Measurements from ENCODE around the gene PAPPA.

PAPPA gene

DNA sequence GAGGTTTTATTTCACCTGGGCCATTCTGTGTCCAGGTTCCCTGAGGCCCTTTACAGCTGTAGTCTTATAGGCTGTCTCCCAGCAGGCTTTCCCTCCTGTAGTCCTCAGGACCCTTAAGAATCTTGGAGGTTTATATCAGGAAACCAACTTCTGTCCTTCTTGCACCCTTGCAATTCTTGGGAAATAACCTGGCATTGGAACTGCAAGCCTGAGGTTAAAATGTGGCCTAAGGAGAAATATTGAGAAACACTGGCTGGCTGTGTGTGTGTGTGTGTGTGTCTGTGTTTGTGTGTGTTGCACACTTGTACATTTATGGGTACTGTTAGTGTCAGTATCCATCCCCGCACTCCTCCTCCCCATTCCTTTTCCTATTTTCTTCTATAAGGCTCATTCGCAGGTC, 168.9 kb downstream of the PAPPA start:
- no peak for DNase-seq

DNA sequence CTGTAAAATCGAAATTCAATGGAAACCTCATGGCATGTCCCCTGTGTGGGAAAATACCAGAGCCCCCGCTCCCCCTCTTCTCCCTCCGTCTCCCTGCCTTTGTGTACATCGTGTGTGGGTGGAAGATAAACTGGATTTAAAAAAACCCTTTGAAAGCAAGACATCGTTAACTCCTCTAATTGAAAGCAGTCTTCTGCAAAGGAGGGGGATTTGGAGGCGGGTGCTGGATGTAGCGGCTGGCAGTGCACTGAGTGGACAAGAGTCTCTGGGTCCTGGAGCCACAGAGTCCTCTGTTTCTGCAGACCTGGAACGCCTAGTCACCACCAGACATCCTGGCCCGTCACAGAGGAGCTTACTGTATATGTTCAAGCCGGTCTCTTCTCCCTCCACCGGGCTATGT, 169.4 kb downstream of the PAPPA start:
- DNase-seq, result no peak

DNA sequence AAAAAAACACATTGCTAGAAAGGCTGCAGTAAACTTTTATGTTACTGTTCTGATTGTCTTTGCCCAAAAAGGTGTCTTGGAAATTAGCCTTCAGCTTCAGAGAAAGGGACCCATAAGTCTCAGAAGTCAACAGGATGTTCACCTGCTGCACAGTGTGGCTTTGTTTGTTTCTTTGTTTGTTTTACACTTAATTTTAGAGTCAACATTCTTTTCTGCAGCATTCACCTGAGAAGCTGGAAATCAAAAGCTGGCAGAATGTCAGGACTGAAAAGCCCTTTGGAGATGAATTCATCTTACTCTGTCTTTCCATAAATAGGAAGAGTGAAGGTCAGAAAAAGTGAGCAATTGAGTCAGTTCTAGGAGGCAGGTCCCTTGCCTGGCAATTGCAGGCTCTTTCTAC, 170.0 kb downstream of the PAPPA start:
- no peak for DNase-seq

DNA sequence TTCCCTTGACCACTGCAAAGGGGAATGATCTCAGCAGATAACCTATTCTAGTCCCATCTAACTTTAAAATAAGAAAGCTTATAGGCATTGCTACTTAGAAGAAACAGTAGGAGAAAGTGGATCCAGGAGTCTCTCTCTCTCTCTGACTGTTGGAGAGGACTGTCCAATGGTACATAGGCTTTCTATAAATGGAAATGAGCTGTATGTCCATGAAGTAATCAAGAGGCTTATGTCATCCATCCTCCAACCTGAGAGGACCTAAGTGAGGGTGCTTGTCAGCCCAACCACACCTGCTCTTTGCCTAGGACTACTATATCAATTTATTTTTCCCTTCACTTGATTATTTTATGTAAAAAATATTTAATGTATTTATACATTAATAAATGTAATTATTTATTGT, 172.3 kb downstream of the PAPPA start:
- no peak for DNase-seq

DNA sequence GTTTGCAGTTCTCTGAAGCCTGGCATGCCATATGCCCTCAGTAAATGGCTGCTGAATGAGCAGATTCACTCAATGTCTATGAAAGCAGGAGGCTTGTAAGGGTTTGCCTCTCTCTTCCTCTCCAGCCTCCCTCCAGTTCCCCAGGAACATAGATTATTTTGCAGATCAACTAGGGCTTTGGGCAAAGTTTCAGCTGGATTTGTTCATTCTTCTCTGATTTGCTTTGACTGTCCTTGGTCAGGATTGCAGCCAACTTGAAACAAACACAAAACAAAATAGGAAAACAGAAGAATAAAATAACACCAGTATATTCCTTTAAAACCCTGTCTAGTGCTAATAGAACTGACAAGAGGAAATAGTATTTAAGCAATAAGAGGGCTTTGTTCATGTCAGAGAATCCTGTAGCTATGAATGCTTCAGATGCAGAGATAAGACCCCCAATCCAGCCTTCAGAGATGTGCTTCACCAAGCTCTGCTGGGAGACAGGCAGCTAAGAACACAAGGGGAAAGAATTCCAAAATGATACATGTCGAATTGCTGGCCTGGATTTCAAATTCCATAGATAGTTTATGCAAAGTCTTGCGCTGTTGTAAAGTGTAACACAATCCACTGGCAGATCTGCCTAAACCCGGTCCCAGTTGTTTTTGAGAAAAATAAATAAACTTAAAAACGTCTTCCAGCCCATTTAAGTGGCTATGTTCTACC, 174.3 kb downstream of the PAPPA start:
- DNase-seq, result no peak

DNA sequence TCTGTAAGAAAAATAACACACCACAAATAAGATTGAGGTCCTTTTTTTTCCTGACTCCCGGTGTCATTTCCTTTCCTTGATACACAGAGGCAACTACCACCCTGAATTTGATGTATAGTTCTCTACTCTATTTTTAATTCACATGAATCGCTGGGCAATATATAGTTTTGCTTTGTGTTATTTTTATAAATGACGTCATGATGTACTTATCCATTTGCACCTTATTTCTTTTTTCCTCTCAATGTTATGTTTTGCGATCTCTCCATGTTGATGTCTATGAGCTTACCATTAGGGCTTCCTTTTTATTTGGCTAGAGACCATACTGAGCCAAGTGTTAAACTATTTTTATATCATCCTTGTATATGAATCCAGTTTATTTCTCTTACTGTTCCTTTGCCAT, 175.9 kb downstream of the PAPPA start:
- DNase-seq, result no peak

DNA sequence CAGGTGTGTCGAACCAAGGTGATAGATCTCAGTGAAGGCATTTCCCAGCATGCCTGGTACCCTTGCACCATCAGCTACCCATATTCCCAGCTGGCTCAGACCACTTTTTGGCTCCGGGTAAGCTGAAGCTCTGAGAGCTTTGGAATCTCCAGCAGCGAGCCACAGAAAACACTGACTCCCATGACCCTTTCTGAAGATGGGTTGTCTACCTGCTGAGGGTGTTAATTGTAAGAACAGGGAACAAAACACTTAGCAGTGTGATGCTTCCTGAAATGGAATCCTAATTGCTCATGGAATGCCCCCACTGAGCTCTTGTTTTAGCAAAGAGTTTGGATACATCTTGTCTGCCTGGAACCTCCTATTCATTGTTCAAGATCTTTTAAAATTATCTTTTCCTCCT, 177.7 kb downstream of the PAPPA start:
- no peak for DNase-seq

DNA sequence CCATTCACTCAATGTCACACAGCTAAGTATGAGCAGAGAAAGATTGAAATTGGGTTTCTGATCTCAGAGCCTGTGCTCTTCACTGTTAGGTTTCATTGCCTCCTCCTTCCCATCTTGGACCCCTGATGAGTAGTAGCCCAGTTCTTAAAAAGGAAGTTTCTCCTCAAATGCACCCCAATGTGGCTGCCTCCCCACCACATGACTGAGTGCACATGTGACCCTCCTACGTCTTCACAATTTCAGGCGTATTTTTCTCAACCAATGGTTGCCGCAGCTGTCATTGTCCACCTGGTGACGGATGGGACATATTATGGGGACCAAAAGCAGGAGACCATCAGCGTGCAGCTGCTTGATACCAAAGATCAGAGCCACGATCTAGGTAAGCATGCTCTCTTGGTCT, 178.5 kb downstream of the PAPPA start:
- DNase-seq, result no peak

DNA sequence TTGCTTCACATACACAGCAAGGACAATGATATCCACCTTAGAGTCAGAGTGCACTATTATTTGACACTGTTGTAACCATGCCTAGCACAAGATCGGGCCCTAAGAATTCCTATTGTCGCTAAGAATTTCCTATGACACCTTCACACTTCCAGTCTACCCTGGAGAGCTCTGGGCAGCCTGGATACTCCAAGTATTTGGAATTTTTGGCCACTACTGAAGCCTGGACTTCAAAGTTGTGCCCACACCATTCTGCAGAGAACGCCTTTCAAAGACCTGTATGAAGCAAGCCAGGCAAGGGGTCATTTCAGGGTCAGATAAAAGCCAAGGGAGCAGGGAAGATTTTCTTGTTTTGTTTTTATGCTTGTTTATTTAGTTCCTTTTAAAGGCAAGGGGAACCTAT, 179.7 kb downstream of the PAPPA start:
- no peak for DNase-seq

DNA sequence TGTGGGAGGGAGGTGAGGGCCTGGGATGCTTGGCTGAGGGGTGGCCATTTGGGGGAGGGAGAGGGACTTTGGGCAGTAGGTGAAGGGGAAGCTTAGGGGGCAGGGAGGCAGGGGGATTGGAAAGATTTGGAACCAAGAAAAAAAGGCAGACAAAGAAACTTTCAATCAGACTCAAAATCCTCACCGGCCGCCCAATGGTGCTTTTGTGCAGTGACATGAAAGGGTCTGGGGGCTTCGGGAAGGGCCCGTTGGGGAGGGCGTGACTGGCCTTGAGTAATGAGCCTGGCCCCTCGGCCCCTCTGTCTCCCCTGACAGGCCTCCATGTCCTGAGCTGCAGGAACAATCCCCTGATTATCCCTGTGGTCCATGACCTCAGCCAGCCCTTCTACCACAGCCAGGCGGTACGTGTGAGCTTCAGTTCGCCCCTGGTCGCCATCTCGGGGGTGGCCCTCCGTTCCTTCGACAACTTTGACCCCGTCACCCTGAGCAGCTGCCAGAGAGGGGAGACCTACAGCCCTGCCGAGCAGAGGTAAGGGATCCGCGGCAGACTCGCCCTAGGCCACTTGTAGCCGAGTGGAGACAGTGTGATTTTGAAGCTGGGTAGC, 181.1 kb downstream of the PAPPA start:
- no peak for DNase-seq

DNA sequence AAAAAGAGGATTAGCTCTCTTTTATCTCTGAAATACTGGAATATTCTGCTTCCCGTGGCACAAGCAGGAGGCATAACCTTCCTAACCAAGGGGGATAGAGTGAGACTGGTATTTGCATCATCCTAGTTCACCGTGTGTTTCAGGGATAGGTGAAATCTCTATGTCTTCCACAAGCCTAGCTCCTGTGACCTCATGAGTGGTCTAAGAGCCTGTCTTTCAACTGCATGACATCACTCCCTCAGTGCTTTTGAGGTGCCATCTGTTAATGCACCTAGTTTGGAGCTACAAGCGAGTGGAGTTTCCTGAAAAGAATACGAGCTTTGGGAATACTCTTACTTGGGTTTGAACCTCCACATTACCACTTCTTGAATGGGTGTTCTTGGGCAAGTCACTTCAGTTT, 181.8 kb downstream of the PAPPA start:
- DNase-seq, result no peak

DNA sequence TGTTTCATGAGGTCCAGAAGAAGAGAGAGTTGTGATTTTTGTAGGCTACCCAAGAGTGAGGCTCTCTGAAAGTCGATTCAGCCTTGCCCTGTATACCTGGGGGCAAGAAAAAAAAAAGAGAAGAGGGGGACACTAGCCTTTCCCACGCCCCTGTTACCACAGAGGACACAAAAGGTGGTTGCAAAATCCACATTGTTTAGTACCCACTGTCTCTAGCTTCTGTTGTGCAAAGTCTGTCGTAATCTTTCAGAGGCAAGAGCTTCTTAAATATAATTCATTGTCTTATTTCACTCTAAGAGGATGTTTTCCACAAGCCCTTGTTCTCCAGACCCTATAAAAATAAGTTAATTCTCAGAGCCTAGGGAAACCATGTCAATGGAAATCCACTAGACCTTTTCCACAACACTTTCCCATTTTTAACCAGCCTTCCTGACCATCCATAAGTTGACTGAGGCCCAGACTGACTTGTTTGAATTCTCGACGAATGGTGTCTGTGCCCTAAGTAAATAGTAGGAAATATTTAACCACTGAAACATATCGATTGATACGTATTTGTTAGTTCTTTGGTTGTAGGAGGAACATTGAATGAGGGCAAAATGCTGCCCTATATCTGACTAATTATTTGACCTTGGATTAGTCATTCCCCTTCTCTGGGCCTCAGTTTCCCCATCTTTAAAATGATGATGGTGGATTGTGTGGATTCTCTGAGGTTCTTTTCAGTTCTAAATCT, 182.7 kb downstream of the PAPPA start:
- DNase-seq, result no peak

DNA sequence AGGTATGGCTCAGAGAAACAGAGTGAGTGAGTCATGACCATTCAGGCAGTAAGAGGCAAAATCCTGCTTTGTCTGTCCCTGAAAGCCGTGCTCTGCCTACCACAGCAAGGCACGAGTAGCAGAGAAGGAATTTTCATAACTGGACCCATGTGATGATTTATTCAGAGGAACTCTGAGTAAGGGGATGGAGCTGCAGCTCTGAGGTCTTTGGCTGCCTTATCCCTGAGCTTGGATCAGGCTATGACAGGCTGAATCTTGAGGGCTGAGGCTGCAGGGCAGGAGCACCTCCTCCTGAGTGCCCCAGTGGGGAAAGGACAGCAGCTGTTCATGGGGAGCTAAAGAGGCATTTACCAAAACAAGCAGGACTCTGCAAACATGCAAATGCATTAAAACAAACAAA, 183.4 kb downstream of the PAPPA start:
- DNase-seq, result no peak

DNA sequence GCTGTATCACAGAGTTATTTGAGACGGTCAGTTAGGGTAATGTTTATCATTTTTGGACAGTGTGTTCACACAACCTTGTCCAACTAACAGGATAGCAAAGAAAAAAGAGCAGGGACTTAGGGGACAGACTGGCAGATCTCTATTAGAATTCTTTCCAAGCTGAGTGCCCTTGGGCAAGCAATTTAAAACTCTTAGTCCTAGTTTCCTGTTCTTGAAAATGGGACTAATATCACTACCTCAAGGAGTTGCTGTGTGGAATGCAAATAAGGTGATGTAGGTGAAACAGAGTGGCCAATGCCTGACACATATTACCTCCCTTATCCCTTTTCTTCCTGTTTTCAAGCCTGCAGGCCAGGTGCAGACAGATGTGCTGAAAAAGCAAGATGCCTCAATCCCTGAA, 186.7 kb downstream of the PAPPA start:
- no peak for DNase-seq

DNA sequence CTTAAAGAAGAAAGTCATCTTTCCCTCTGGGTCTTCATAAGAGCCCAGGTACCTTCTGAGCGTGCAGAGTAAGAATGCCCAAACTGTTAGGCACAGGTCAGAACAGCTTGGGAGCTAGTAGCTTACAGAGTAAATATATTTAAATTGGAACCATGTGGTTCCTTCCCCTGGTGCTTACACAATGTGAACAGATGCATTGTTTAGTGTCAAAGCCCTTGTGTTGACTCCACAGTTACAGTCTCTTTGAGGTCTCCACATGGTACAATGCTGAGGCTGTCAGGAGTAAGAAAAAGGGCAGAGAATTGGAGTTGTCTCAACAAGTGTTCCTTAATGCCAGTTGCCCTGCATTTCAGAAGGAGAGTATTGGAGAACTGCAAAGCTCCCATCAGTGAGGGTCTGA, 188.5 kb downstream of the PAPPA start:
- no peak for DNase-seq

DNA sequence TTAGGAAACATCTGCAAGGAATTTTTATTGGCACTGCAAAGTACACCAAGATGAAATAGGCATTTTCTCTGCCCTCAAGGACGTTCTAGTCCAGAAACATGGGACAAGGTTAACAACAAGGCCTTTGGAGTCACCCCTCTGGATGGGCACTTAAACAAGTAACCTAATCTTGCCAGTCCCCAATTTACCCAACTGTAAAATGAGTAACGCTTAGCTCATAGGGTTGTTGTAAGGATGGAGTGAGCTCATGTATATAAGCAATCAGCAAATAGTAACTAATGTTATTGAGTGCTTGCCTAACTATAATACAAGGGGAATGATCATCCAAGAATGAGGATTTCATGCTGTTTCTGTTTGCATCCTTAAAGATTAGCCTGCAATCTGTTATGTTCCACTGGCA, 189.3 kb downstream of the PAPPA start:
- no peak for DNase-seq

DNA sequence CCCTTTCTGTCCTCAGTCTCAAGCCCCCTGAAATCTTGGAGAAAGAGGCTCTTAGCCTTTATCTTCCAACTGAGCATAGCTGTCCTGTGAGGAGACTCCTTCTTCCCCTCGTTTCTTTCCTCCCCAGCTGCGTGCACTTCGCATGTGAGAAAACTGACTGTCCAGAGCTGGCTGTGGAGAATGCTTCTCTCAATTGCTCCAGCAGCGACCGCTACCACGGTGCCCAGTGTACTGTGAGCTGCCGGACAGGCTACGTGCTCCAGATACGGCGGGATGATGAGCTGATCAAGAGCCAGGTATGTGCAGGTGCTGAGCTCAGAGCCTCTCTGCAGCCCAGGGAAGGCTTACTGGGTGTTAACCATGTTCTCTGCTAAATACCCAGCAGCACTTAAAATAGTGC, 190.8 kb downstream of the PAPPA start:
- DNase-seq, result no peak

DNA sequence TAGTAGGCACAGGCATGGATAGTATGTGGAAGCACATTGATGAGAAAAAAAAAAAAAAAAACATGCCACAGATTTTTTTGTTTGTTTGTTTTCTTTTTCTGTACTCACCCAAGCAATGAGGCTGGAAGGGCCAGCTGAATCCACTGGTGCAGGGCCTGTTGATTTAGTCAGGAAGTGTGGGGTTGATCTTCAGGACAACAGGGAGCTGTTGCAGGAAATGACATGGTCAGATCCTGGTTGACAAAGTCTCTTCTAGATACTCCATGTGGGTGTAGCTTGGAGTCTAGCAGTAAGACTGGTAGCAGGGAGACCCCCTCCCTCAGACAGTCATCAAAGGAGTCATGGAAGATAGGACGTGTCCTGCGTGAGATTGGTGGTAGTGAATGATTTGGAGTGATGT, 191.8 kb downstream of the PAPPA start:
- no peak for DNase-seq

DNA sequence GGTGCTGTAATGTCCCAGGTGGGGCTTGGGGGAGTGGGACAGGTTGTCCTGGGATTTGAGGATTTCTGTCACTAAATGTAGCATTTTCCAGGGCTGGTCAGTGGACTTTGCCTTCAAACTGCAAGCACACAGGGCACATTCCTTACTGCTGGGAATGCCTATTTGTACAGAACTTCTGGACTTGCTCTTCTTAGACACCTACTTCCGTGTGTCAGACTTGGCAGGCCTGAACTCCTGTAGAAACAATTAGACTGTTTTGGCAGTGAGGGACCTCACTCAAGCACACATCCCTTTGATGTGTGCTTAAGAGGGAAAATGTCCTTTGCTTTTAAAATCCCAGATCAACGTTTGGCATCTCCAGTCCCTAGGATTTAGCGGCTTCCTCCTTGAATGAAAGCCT, 192.2 kb downstream of the PAPPA start:
- DNase-seq, result no peak

DNA sequence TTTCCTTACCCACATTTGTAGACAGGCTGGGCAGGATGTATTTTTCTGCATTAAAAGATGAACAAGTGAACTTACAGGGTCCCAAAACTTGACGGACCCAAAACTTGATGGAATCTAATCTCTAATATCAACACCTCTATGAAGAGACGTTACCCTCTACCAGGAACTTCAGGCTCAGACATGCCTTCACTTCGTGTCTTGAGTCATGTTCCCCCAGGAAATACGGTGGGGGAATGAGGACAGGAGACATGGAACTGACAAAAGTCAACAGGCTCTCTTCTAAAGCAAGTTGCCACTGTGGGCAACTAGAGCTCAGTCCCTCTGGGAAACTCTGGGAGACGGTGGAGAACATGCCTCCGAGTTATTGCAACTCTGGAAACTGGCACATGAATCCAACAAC, 196.1 kb downstream of the PAPPA start:
- no peak for DNase-seq

DNA sequence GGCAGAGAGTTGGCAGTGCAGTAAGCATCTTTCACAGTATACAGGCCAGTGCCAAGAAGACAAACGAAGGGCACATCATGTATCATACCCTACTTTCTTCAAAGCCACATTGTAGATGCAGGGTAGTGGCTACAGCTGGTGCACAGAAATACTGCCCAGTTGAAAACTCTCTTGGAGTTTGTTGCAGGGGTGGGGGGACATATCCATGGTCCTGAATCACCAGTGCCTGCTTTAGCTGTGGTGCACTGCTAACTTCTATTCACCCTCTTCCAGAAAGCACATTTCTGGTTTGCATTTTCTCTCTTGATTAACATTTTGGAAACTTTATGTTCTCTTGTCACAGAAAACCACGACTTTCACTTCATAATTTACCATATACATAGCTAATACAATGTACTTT, 196.6 kb downstream of the PAPPA start:
- no peak for DNase-seq

DNA sequence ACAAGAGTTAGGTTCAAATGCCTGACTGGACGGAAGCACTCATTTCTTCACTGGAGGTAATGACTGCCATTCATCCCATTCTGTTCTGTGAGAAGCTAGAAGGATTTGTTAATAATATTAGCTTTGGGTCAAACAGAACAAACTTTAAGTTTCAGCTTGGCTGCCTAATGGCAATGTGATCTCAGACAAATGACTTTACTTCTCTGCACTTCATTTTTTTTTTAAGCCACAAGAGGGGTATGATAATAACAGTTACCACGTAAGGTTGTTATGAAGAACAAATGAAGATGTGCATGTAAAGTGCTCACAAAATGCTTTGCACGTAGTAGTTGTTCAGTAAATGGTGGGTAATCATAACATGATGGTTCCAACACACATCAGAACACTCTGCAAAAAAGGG, 199.4 kb downstream of the PAPPA start:
- DNase-seq, result no peak

DNA sequence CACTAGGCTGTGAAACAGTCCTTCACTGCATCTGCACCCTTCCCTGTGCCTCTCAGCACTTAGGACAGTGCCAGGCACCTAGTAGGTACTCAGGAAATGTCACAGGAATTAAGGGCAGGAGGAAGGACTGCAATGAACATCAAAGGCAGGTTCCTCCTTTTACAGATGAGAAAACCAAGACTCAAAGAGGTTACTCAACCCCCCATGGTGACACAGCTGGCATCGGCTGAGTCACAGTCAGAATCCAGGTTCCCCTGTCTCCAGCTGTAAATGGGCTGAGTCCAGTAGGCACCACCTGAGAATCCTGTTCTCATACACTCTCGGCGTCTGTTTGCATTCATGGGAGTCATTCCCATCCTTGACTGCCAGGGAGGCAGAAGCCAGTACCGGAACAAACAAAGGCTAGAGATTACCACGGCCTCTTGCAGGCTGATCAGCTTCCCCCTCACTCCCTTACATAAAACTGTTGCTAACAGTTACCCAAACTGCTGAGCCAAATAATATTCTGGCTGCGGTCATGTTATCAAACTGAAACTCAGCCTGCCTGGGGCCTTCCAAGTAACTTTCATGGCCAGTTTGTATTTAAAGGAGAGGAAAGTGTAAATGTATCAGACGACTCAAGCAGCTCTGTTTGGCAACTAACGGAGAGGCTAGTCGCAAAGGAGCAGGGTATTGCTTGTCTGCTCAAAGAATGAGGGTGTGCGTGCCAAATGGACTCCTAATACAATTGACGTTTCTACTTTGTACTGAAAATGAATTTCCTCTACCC, 201.7 kb downstream of the PAPPA start:
- DNase-seq, result no peak

DNA sequence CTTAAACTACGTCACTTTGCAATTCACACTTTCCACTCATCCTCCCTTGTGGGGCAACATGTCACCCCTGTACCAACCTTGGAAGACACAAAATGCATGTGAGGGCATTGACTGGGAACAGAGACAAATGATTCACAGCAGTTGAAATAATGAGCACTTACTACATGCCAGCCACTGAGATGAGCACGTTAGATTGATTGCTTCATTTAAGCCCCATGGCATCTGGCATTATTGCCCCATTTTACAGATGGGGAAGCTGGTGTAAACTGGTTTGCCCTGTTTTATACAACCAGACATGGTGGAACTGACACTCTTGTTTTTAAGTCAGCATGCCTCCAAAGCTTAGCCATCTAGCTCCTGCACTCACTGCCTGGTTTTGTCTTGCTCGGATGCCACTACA, 204.7 kb downstream of the PAPPA start:
- no peak for DNase-seq

All from activated CD4-positive, alpha-beta T cell treated with anti-CD3 and anti-CD28 coated beads for 4 hours (primary cell).